PC-9 (cell line): Measurements from ENCODE around the gene TMA7B. TPM values are rescaled to one million over a fixed set of nuclear protein-coding genes. Genes with fewer than 3 reads are reported as not detected.

Experiments used
- BruUV-seq: library from RNA; stranded (reverse); fragments of 400-500 nt; replicated peaks from 2 replicates; lab custom pipeline; 2021; lab: Mats Ljungman, UMichigan
- CTCF ChIA-PET: fragments of 300-600 bp; sonication (Branson Sonifier 250); formaldehyde crosslinking; loops from one replicate; lab custom pipeline; 2022; ENCODE audit warnings: antibody characterized with exemption; lab: Charles Lee
- POLR2A ChIA-PET: fragments of 300-600 bp; sonication (Branson Sonifier 250); formaldehyde crosslinking; loops from one replicate; lab custom pipeline; 2022; ENCODE audit warnings: antibody characterized with exemption; ENCODE audit not compliant: unreplicated experiment; lab: Charles Lee
- DNase-seq, 2 experiments: peaks; one replicate each; pipeline versions ENCODE4 v3.0.0 to v3.0.0-alpha.2; 2015 to 2022; ENCODE audit warnings: mixed read lengths in 1 of 2
- H2AFZ ChIP-seq: fragments of 200-600 bp; sonication (generic); 2 replicates; pipeline ENCODE4 v1.8.1; 2017; ENCODE audit warnings: antibody characterized with exemption
- H3F3A ChIP-seq: fragments of 200-600 bp; sonication (generic); 2 replicates; pipeline ENCODE4 v1.8.1; 2017; ENCODE audit warnings: antibody characterized with exemption, mild to moderate bottlenecking, low read depth; ENCODE audit not compliant: insufficient read depth
- H3K27ac ChIP-seq: fragments of 200-600 bp; sonication (generic); 2 replicates; pipeline ENCODE4 v1.6.1; 2016; ENCODE audit warnings: mixed run types
- H3K27me3 ChIP-seq: fragments of 200-600 bp; sonication (generic); 2 replicates; pipeline ENCODE4 v1.6.1; 2016; ENCODE audit warnings: low read depth, mixed run types; ENCODE audit not compliant: insufficient read depth
- H3K36me3 ChIP-seq: fragments of 200-600 bp; sonication (generic); 2 replicates; pipeline ENCODE4 v1.6.1; 2016; ENCODE audit warnings: low read depth, mixed run types
- H3K4me1 ChIP-seq: fragments of 200-600 bp; sonication (generic); replicated peaks from 2 replicates; pipeline ENCODE4 v1.6.1; 2016; ENCODE audit warnings: mixed run types; ENCODE audit not compliant: insufficient read depth
- H3K4me2 ChIP-seq: fragments of 200-600 bp; sonication (generic); 2 replicates; pipeline ENCODE4 v1.6.1; 2017; ENCODE audit warnings: mixed run types
- H3K4me3 ChIP-seq: fragments of 200-600 bp; sonication (generic); 2 replicates; pipeline ENCODE4 v1.6.1; 2016; ENCODE audit warnings: mixed run types
- H3K79me2 ChIP-seq: fragments of 200-600 bp; sonication (generic); 2 replicates; pipeline ENCODE4 v1.6.1; 2017; ENCODE audit warnings: low read depth, mixed run types
- H3K9me2 ChIP-seq: fragments of 200-600 bp; sonication (generic); 2 replicates; pipeline ENCODE4 v1.8.1; 2017; ENCODE audit warnings: mild to moderate bottlenecking; ENCODE audit not compliant: insufficient read depth
- H3K9me3 ChIP-seq: fragments of 200-600 bp; sonication (generic); 2 replicates; pipeline ENCODE4 v1.8.1; 2016; ENCODE audit warnings: low read depth; ENCODE audit not compliant: insufficient read depth
- H4K20me1 ChIP-seq: fragments of 200-600 bp; sonication (generic); 2 replicates; pipeline ENCODE4 v1.8.1; 2017; ENCODE audit not compliant: insufficient read depth
- EZH2 ChIP-seq: fragments of 200-600 bp; sonication (generic); IDR thresholded peaks from 2 replicates; pipeline ENCODE4 v1.8.0; 2017; ENCODE audit warnings: antibody characterized with exemption, low read depth
- intact Hi-C: fragments of 100-400 bp; cut with micrococcal nuclease; formaldehyde crosslinking; loops from one replicate; pipeline ENCODE4 v1.10.0; 2022; ENCODE audit not compliant: unreplicated experiment
- total RNA-seq: library from RNA; stranded (reverse); gene quantifications from 2 replicates; pipeline ENCODE4 v1.2.3, GENCODE V29; 2021
- TF ChIP-seq, protein P1 (sequence below): fragments of 200-600 bp; sonication (generic); conservative IDR thresholded peaks from 2 replicates; pipeline ENCODE4 v1.6.1; 2017; ENCODE audit warnings: mixed run types, antibody characterized with exemption, mild to moderate bottlenecking, moderate library complexity

Gene TMA7B
- total RNA-seq, 1 experiment from 2014 or later, result not detected

DNA sequence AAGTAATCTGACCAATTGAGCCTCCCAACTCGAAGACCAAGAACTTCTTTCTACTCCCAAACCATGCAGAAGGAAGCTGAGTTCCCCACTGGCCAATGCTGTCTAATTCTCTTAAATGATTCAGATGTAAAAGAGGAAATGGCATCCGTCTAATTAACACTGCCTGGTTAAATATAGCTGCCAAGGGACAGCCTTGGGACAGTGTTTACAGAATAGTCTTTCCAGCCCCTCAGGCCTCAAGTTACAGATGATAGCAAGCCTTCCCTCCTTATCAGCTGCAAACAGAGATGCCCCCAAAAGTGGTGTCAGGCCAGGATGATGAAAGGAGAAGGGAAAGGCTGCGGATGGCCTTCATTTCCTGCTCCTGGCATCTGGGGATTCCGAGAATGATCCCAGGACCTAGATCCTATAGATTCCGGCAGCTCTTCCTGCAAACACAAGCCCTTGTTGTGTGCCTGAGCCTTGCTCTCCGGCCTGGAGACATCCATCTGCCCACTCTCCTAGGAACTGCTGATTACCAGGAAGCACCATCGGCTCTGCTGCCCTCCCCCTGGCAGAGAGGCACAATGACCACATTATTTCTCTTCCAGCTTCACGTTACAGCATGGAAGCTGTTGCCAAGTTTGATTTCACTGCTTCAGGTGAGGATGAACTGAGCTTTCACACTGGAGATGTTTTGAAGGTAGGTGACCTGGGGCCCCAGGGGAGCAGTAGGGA, 13.5 kb upstream of the TMA7B start:
- BruUV-seq, result no TSS peak
- TF ChIP-seq EZH2, result no peak
- TF ChIP-seq, protein P1, sequence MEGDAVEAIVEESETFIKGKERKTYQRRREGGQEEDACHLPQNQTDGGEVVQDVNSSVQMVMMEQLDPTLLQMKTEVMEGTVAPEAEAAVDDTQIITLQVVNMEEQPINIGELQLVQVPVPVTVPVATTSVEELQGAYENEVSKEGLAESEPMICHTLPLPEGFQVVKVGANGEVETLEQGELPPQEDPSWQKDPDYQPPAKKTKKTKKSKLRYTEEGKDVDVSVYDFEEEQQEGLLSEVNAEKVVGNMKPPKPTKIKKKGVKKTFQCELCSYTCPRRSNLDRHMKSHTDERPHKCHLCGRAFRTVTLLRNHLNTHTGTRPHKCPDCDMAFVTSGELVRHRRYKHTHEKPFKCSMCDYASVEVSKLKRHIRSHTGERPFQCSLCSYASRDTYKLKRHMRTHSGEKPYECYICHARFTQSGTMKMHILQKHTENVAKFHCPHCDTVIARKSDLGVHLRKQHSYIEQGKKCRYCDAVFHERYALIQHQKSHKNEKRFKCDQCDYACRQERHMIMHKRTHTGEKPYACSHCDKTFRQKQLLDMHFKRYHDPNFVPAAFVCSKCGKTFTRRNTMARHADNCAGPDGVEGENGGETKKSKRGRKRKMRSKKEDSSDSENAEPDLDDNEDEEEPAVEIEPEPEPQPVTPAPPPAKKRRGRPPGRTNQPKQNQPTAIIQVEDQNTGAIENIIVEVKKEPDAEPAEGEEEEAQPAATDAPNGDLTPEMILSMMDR, result no peak
- Histone ChIP-seq H3K27ac (no peak overlapping the region), H3K36me3 (no peaks in the 10 kb centered on the region), H2AFZ (no peak overlapping the region; the same call in 1 of the 2 replicates), H3K4me3 (no peak overlapping the region), H3K9me2 (no peaks in the 10 kb centered on the region), H3K27me3 (peaks cover 81% of the 10 kb centered on the region), H3F3A (no peaks in the 10 kb centered on the region), H3K4me1 (no peaks in the 10 kb centered on the region), H3K4me2 (no peak overlapping the region), H3K9me3 (no peaks in the 10 kb centered on the region), H4K20me1 (no peaks in the 10 kb centered on the region), H3K79me2 (no peaks in the 10 kb centered on the region)
- ChIA-PET POLR2A (interaction anchor here (0.6 kb wide), 1 partner anchor 393 kb away, joined by 3 read pairs; no protein-coding TSS in a partner anchor), CTCF (no interaction called here)
- no peak for DNase-seq
- intact Hi-C loops, result no loop called here

DNA sequence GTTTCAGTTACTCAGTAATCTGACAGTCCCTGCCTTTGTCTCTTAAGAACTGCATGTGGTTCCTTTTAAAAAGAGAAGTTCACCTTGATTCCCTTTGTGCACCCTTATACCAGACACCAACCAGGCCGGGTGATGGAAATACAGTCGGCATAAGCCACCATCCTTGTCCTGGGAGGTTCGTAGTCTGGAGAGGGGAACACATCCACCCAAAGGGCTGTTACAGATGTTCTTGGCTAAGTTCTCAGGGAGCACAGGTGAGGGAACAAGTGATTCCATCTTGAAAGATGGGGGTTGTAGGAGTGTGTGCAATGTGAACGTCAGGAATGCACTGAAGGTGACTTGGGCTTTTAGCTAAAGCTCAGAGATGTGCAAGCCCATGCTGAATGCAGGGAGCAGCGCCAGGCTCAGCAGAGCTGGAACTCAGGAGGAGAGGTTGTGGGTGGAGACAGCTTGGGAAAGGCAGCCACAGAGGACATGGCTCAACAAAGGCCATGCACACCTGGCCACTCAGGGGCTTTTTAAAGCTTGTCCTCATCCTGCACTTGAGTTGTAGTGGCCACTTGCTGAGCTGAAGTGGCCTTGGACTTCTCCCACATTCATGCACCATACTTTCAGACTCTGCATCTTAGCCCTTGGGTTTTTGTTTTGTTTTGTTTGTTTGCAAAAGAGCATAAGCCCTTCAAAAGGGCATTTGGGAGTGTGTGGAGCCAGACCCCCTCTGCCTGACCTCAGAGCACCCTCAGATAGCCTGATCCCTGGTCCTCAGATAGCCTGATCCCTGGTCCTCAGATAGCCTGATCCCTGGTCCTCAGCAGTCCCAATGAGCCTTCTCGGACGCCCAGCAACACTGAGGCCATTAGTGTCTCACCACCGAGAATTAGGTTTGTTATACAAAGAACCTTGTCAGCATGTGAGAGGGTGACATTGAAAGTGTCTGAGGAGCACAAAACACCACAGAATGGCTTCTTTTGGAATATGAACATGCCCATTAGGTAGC, 12.7 kb upstream of the TMA7B start:
- CTCF ChIA-PET, result no interaction called here
- BruUV-seq, result no TSS peak
- intact Hi-C loops, result no loop called here

More for the DNA sequence above, 12.7 kb upstream of the TMA7B start:
- Histone ChIP-seq H3K27me3 (peaks cover 81% of the 10 kb centered on the region), H2AFZ (no peak overlapping the region; the same call in 1 of the 2 replicates), H3K79me2 (no peaks in the 10 kb centered on the region), H3K4me2 (no peak overlapping the region), H3K4me3 (no peak overlapping the region), H3K9me2 (no peaks in the 10 kb centered on the region), H3K36me3 (no peaks in the 10 kb centered on the region), H3K27ac (no peak overlapping the region), H3K4me1 (no peaks in the 10 kb centered on the region), H3F3A (no peaks in the 10 kb centered on the region), H3K9me3 (no peaks in the 10 kb centered on the region), H4K20me1 (no peaks in the 10 kb centered on the region)
- POLR2A ChIA-PET, result interaction anchor here (0.6 kb wide), 1 partner anchor 394 kb away, joined by 3 read pairs; no protein-coding TSS in a partner anchor
- TF ChIP-seq, protein P1, result no peak
- TF ChIP-seq EZH2, result no peak
- no peak for DNase-seq
